Measurements from ENCODE around the gene ZC3H13. TPM values are rescaled to one million over a fixed set of nuclear protein-coding genes. Genes with fewer than 3 reads are reported as not detected.

Gene ZC3H13
- polyA plus RNA-seq (ENCODE audit: insufficient read length in 10 of 10): 10 to 100 TPM; 32.8 to 45.1 (median 37.6) TPM
- long read RNA-seq, donor 1, partial matches to known transcripts: 17 of 17 reads
- long read RNA-seq, donor 1, other reads (novel, unspliced or antisense): 0 of 17 reads
- long read RNA-seq, donor 2: 0 reads
- long read RNA-seq, donor 3: 0 reads
- long read RNA-seq, donor 4, partial matches to known transcripts: 0 of 1 reads
- long read RNA-seq, donor 4, other reads (novel, unspliced or antisense): 0 of 1 reads
- long read RNA-seq, donor 5, partial matches to known transcripts: 13 of 13 reads
- long read RNA-seq, donor 5, other reads (novel, unspliced or antisense): 0 of 13 reads
- long read RNA-seq, donor 6, partial matches to known transcripts: 11 of 11 reads
- long read RNA-seq, donor 6, other reads (novel, unspliced or antisense): 0 of 11 reads
- long read RNA-seq, donor 7: 0 reads
- long read RNA-seq, donor 8: 0 reads
- long read RNA-seq, donor 9: 0 reads

DNA sequence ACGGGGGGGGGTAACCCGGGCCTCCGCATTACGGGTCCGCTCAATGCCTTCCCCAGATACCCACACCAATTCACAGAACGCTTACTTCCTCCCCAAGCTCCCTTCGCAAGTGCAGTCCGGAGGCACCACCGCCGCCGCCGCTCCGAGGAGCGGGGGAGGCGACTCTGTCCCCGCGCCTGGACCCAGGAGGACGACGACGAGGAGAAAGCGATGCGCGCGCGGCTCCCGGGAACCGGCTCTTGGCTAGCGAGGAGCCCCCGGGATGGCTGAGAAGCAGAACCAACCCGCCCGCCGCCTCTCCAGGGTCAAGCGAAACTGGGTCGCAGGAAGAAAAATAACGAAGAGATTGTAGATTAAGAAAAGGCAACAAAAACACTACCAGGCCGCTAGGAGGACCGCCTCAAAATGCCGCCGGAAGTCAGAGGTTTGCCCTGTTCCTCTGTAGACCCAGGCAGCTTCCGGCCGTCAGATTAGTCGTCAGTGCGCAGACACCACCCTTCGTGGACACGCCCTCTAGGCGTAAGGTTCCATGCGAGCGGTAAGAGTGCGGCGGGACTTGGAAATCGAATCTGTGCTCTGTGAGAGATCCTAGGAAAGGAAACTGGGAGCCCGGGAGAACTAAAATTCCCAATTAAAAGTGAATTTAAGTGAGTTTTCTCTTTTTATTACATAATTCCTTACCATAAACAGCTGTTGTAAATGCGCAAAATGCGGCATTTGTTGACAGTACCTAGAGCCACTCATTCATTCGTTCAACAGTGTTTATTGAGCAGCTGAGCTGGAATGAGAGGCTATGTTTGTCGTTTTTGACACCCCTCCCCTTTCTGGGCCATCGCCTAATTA is at the start of gene ZC3H13:
Gene ZC3H13 (minus strand): TSS at position 428 of the 843 bp plus-strand sequence. CDS start 7,239 bp downstream, outside the sequence.
- peak; percentile 96 to 97 (median 96) for DNase-seq

DNA sequence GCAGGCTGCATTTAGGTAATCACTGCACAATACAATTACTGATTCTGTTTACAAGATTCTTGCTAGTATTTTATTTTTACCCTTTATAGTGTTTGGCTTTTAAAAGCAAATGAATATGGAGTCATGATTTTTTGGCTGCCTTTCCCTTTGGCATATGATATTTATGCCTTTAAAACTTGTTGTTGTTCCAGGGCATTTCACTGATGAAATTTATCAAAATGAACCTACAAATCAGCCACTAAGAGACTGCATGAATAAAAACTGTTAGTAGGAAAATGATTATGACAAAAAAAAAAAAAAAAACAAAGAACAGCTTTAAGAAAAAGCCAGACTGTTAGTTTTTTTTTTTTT is 49.7 kb upstream of the ZC3H13 start:
- DNase-seq: no peak

GRCh38 chr13:46101484-46102254 is 49.1 kb upstream of the ZC3H13 start:
- no peak for DNase-seq

DNA sequence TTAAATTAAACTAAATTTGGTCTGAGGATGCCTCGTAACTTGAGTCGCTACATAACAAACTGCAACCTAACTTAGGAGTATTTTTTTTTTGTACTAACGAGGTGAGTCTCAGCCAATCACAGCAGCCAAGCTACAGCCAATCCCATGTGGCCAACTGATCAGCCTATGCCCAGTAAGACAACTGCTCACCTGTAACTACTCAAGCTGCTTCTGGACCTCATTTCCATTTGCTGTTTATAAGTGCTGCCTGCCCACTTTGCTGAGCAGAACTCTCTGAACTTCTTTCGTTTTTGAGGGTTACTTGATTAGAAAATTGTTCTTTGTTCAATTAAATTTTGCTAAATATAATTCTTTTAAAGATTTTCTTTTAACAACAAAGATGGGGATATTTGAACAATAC is 48.5 kb upstream of the ZC3H13 start:
- DNase-seq: no peak

- DNase-seq: no peak
Observed at GRCh38 chr13:46100191-46100815, 47.8 kb upstream of the ZC3H13 start.

GRCh38 chr13:46097663-46098062 is 45.1 kb upstream of the ZC3H13 start:
- no peak for DNase-seq

DNA sequence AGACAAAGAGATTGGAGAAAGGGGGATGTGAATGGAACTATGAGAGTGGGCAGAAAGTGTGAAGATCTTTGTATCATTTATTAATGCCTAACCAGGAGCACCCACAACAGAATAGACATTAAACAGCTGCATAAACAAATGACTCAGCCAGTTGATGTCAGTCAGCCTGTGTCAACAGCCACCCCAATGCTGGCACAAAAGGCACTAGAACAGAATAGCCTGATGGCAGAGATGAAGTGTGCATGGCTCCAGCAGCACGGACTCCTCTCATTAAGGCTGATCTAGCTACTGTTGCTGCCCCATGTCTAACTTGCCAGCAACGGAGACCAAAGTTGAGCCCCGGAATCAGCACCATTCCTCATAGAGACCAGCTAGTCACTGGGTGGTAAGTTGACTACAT is 44.5 kb upstream of the ZC3H13 start:
- no peak for DNase-seq

DNA sequence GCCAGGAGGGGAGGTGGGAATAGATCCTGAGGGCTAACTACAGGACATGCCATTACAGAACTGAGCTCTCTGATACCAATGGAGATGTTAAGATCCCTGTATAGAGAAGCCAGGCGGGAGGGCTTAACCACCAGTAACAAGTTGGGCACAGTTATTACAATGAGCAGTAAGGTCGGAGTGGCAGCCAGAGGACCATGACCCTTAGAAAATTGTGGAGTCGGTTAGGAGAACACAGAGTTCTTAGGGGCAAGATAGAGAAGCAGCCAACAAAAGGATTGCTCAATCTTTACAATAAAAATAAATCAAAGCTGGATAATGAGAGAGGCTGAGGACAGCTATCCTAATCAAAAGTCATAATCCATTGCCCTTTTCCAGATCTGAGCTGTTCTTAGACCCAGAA is 41.9 kb upstream of the ZC3H13 start:
- no peak for DNase-seq

DNA sequence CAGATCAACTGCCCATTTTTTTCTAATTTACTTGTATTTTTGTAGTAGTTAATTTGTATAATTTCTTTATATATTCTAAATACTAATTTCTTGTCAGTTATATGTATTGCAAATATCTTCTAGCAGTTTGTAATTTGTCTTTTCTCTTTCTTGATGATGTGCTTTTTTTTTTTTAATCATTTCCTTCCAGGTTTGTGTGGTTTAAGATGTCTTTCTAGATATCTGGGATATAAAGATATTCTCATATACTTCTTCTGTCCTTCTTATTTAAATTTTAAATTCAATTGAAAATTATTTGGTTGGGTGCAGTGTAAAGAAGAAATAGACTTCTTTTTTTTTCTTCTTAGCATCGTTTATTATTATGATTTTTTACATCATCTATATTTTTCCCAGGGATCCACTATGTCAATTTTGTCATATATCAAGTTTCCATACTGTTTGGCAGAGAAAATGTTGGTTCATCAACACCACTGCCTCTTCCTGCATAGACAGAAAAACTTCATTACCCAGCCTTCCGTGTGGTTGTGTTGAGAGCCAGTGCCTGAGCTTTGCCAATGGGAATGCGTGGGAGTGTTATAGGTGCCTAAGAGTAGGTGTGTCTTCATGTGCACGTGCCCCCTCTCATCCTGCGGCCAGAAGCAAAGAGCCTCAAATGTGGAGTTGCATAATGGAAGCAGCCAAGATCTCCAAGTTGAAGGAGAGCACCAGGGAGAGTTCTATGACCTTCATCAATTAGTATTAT is 36.4 kb upstream of the ZC3H13 start:
- DNase-seq: no peak

DNA sequence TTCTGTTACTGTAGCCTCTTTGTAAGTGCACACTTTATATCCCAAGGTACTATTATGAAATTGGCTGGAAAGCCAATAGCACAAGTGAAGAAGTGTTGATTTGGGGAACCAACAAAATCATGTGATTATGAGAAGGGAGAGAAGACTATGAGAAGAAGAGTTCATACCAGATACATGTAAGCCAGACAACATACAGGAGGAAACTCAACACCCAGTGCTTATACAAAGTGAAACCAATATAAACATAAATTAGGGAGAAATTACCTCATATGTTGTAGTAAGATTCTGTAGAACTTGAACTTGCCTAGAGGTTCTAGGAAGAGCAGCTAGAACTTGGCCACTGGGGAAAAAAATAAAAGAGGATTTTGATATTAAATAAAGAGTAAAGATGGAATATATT is 34.9 kb upstream of the ZC3H13 start:
- DNase-seq: no peak

- no peak for DNase-seq
Observed at GRCh38 chr13:46086985-46087384, 34.4 kb upstream of the ZC3H13 start.

- no peak for DNase-seq
Observed at GRCh38 chr13:46086421-46086922, 33.9 kb upstream of the ZC3H13 start.

DNA sequence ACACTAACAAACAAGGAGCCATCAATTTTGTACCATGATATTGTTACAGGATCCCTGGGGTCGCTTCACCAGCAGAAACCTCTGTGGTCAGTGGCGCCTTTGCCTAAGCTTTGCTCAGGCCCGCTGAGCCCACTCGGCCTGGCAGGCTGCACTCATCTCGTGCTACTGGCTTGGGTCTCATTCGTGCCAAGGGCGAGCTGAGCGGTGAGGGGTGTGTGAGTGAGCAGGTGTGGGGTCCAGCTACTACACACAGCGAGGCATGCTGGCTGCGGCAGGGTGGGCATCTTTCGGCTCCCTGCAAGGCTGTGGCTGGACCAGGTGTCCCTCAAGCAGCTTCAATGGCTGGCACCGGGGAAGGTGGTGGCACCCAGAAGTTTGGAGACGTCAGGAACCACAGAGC is 33.2 kb upstream of the ZC3H13 start:
- DNase-seq: no peak

- no peak for DNase-seq
Observed at GRCh38 chr13:46082324-46082723, 29.8 kb upstream of the ZC3H13 start.

- no peak for DNase-seq
Observed at GRCh38 chr13:46079770-46080169, 27.2 kb upstream of the ZC3H13 start.

DNA sequence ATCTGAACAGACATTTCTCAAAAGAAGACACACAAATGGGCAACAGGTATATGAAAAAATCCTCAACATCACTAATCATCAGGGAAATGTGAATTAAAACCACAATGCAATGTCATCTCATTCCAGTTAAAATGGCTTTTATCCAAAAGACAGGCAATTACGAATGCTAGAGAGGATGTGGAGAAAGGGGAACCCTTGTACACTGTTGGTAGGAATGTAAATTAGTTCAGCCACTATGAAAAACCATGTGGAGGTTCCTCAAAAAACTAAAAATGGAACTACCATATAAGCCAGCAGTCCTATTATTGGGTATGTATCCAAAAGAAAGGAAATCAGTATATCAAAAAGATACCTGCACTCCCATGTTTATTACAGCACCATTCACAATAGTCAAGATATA is 24.7 kb upstream of the ZC3H13 start:
- no peak for DNase-seq

DNA sequence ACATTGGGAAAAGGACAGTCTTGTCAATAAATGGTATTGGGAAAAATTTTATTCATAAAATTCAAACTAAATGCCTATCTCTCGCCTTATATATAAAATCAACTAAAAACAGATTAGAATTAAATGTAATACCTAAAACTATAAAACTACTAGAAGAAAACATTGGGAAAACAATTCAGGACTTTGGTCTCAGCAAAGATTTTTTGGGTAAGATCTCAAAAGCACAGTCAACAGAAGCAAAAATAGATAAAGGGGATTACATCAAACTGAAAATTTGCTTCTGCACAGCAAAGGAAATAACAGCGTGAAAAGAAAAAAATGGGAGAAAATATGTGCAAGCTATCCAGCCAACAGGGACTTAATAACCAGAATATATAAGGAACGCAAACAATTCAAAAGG is 24.3 kb upstream of the ZC3H13 start:
- DNase-seq: no peak

DNA sequence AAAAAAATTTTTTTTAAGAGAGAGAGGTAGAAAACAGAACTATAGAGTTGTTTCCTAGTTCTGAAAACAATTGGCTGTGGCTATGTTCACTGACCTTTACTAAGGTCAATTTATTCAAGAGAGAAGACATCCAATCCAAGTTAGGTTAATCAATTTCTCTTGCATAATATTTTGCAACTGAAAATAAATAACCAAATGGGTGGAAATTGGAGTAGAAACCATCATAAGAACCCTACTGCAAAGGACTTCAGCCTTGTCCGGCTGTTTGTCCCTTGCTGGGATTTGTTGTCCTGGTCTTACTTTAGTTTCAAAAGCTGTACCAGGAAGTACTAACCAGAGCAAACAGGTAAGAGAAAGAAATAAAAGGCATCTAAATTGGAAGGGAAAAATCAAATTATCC is 23.3 kb upstream of the ZC3H13 start:
- DNase-seq: no peak

GRCh38 chr13:46071590-46072249 is 19.2 kb upstream of the ZC3H13 start:
- DNase-seq: no peak

GRCh38 chr13:46063292-46063691 is 10.7 kb upstream of the ZC3H13 start:
- no peak for DNase-seq

Data from muscle of back (tissue), 13 donors.